ENCODE data around the gene HDAC9. TPM values are rescaled to one million over a fixed set of nuclear protein-coding genes. Genes with fewer than 3 reads are reported as not detected.

HDAC9 gene
- total RNA-seq, 3 donors from 2014 or later (not counting 1 experiment from before 2014, with no cell fraction given): 19.1 to 41.1 (median 24.1) TPM

DNA sequence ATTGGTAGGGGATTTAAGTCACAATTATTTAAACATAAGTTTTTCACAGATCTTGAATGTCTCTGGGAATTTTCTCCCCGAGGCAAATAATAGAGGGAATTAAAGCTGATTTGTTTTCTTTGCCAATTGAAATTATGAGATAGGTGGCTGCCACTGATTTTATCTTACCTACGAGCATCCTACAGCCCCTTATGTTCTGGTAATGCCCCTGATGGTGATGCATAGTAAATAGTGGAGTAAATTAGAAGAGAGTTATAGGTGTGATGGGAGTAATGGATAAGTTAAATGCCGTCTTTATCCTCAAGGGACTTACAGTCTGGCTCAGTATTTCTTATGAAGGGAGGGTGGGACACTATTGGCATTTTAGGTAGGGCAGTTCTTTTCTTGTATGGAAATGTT lies 58.1 kb downstream of the HDAC9 start:
- no peaks in the 10 kb centered on the region for H3K36me3 ChIP-seq (ENCODE audit: control insufficient read depth, insufficient read depth, low read length)
- WGBS (ENCODE audit: insufficient coverage): 96% methylated on average over 3 of the region's 3 CpGs
- TF ChIP-seq, protein P1, sequence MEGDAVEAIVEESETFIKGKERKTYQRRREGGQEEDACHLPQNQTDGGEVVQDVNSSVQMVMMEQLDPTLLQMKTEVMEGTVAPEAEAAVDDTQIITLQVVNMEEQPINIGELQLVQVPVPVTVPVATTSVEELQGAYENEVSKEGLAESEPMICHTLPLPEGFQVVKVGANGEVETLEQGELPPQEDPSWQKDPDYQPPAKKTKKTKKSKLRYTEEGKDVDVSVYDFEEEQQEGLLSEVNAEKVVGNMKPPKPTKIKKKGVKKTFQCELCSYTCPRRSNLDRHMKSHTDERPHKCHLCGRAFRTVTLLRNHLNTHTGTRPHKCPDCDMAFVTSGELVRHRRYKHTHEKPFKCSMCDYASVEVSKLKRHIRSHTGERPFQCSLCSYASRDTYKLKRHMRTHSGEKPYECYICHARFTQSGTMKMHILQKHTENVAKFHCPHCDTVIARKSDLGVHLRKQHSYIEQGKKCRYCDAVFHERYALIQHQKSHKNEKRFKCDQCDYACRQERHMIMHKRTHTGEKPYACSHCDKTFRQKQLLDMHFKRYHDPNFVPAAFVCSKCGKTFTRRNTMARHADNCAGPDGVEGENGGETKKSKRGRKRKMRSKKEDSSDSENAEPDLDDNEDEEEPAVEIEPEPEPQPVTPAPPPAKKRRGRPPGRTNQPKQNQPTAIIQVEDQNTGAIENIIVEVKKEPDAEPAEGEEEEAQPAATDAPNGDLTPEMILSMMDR (IDR thresholded peaks at IDR 0.05): no peak
- H3K4me3 ChIP-seq (ENCODE audit: low read length): no peak overlapping the region
- no peaks in the 10 kb centered on the region for H3K36me3 Mint-ChIP-seq
- H3K4me3 Mint-ChIP-seq: no peak overlapping the region
- DNase-seq (no peak), ATAC-seq (no peak)
- H3K4me1 ChIP-seq (ENCODE audit: control insufficient read depth, insufficient read depth, low read length): no peaks in the 10 kb centered on the region
- no peaks in the 10 kb centered on the region for H3K27me3 Mint-ChIP-seq (ENCODE audit: low read depth in 2 of 2)
- no peak overlapping the region for H3K27ac Mint-ChIP-seq
- H3K4me1 Mint-ChIP-seq: peaks cover 11 to 20% of the 10 kb centered on the region in 2 donors
- H3K9me3 ChIP-seq (ENCODE audit: control insufficient read depth, insufficient read depth, low read length): no peaks in the 10 kb centered on the region
- intact Hi-C loops (cut with micrococcal nuclease): no loop called here
- H3K9me3 Mint-ChIP-seq: no peaks in the 10 kb centered on the region
- H3K27ac ChIP-seq (ENCODE audit: low read length): no peak overlapping the region
- H3K27me3 ChIP-seq (ENCODE audit: control insufficient read depth, insufficient read depth, low read length): no peaks in the 10 kb centered on the region

DNA sequence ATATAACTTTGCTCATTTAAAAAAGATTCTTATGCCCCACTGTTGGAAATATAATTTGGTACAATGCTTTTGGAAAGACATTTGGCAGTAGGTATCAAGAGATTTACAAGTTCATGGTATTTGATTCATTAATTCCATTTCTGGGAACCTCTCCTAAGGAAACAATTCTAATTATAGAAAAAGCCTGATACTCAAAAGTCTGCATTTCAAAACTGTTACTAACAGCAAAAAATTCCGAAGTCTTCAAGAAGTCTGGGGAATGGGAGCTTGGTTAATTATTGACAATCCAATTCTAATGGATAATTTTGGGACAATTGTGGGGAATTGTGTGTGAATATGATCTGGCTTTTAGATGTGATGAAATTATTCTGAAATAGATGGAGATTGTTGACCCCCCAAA lies 59.6 kb downstream of the HDAC9 start:
- no peaks in the 10 kb centered on the region for H3K4me1 ChIP-seq (ENCODE audit: control insufficient read depth, insufficient read depth, low read length)
- H3K27me3 ChIP-seq (ENCODE audit: control insufficient read depth, insufficient read depth, low read length): no peaks in the 10 kb centered on the region
- no peak for DNase-seq
- no peaks in the 10 kb centered on the region for H3K36me3 ChIP-seq (ENCODE audit: control insufficient read depth, insufficient read depth, low read length)
- TF ChIP-seq, protein P1 (IDR thresholded peaks at IDR 0.05): no peak
- Mint-ChIP-seq H3K4me3 (no peak overlapping the region), H3K27me3 (ENCODE audit: low read depth in 2 of 2) (no peaks in the 10 kb centered on the region), H3K9me3 (no peaks in the 10 kb centered on the region), H3K4me1 (peaks cover 11 to 20% of the 10 kb centered on the region in 2 donors), H3K36me3 (no peaks in the 10 kb centered on the region), H3K27ac (no peak overlapping the region)
- WGBS (ENCODE audit: insufficient coverage): 80% methylated on average over 1 of the region's 1 CpG
- no peak overlapping the region for H3K27ac ChIP-seq (ENCODE audit: low read length)
- ATAC-seq: no peak
- no peak overlapping the region for H3K4me3 ChIP-seq (ENCODE audit: low read length)
- intact Hi-C loops (cut with micrococcal nuclease): no loop called here
- no peaks in the 10 kb centered on the region for H3K9me3 ChIP-seq (ENCODE audit: control insufficient read depth, insufficient read depth, low read length)

DNA sequence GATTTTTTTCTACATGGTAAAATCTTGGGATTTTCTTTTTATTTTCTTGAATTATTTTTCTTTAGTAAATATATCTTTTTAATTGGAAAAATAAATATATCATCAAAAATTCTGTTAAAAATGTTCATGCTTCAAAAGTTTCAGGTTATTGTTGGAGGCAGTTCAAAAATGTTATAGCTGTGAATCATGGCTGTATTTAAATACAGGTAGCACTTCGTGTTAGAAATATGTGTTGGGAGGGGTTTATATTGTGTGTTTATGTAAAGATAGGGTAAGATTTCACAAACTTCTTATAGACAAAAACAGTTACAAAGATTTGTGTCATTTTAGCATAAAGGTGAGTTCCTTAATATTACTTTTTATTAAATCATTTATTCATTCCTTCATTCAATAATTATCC lies 60.4 kb downstream of the HDAC9 start:
- Histone ChIP-seq H3K9me3 (ENCODE audit: control insufficient read depth, insufficient read depth, low read length) (no peaks in the 10 kb centered on the region), H3K36me3 (ENCODE audit: control insufficient read depth, insufficient read depth, low read length) (no peaks in the 10 kb centered on the region), H3K27ac (ENCODE audit: low read length) (no peak overlapping the region), H3K27me3 (ENCODE audit: control insufficient read depth, insufficient read depth, low read length) (no peaks in the 10 kb centered on the region), H3K4me3 (ENCODE audit: low read length) (no peak overlapping the region), H3K4me1 (ENCODE audit: control insufficient read depth, insufficient read depth, low read length) (no peaks in the 10 kb centered on the region)
- H3K27me3 Mint-ChIP-seq (ENCODE audit: low read depth in 2 of 2): no peaks in the 10 kb centered on the region
- ATAC-seq (no peak), DNase-seq (no peak)
- H3K36me3 Mint-ChIP-seq: no peaks in the 10 kb centered on the region
- no peak overlapping the region for H3K27ac Mint-ChIP-seq
- no peaks in the 10 kb centered on the region for H3K9me3 Mint-ChIP-seq
- H3K4me1 Mint-ChIP-seq: peaks cover 14 to 17% of the 10 kb centered on the region in 2 donors
- no peak overlapping the region for H3K4me3 Mint-ChIP-seq
- intact Hi-C loops (cut with micrococcal nuclease): no loop called here
- TF ChIP-seq, protein P1 (IDR thresholded peaks at IDR 0.05): no peak
- no CpG with 5 or more reads among the region's 1 CpG for WGBS (ENCODE audit: insufficient coverage)

DNA sequence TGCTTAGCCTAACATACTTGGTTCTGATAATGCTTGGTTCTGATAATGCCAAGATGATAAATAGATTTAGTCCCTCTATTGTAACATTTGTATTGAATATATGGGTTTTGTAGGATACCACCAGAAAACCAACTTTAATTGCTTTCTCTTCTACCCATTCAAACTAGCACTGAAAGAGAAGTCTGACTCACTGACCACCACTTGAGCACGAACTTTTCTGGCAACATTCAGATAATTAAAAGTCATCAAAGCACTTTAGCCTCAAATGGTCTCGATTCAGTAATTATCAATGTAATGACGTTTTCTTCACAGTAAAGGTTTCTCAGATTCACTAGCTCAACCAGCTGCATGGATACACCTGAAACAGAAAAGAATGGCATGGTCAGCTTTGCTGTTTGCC lies 63.0 kb downstream of the HDAC9 start:
- no peaks in the 10 kb centered on the region for H3K9me3 ChIP-seq (ENCODE audit: control insufficient read depth, insufficient read depth, low read length)
- no peaks in the 10 kb centered on the region for H3K27me3 Mint-ChIP-seq (ENCODE audit: low read depth in 2 of 2)
- no peak overlapping the region for H3K4me3 Mint-ChIP-seq
- 83% methylated on average over 3 of the region's 3 CpGs for whole genome bisulfite sequencing (ENCODE audit: insufficient coverage)
- no peaks in the 10 kb centered on the region for H3K4me1 ChIP-seq (ENCODE audit: control insufficient read depth, insufficient read depth, low read length)
- H3K36me3 ChIP-seq (ENCODE audit: control insufficient read depth, insufficient read depth, low read length): no peaks in the 10 kb centered on the region
- no peak overlapping the region for H3K4me3 ChIP-seq (ENCODE audit: low read length)
- ATAC-seq: no peak
- intact Hi-C loops (cut with micrococcal nuclease): no loop called here
- no peaks in the 10 kb centered on the region for H3K36me3 Mint-ChIP-seq
- TF ChIP-seq, protein P1 (IDR thresholded peaks at IDR 0.05): no peak
- H3K27ac Mint-ChIP-seq: no peak overlapping the region
- H3K27ac ChIP-seq (ENCODE audit: low read length): no peak overlapping the region
- DNase-seq: no peak
- no peaks in the 10 kb centered on the region for H3K9me3 Mint-ChIP-seq
- H3K4me1 Mint-ChIP-seq: peaks cover 5% of the 10 kb centered on the region in 2 donors
- no peaks in the 10 kb centered on the region for H3K27me3 ChIP-seq (ENCODE audit: control insufficient read depth, insufficient read depth, low read length)

Data from natural killer cell (primary cell).